ENCODE data around the gene SELENOH. TPM values are rescaled to one million over a fixed set of nuclear protein-coding genes. Genes with fewer than 3 reads are reported as not detected.
A peak's percentile ranks its signal among the peaks of the same experiment; 100 is the strongest.

The SELENOH gene
- total and polyA plus RNA-seq, 7 experiments from 2014 or later: 93.6 to 382 (median 130) TPM

GRCh38 chr11:57764566-57764965 lies 23.3 kb downstream of the SELENOH start:
- Mint-ChIP-seq H3K4me3 (no peak overlapping the region), H3K27me3 (peaks cover 0 to 5% (median 0%) of the 10 kb centered on the region in 5 donors), H3K27ac (no peak overlapping the region), H3K36me3 (peaks cover 0 to 18% (median 3%) of the 10 kb centered on the region in 5 donors), H3K9me3 (no peaks in the 10 kb centered on the region), H3K4me1 (peaks cover 15 to 38% (median 25%) of the 10 kb centered on the region in 7 donors)
- intact Hi-C loops (cut with micrococcal nuclease): no loop called here
- Histone ChIP-seq H3K4me3 (ENCODE audit: low read length) (no peak overlapping the region), H3K36me3 (ENCODE audit: control insufficient read depth in 2 of 3, insufficient read depth in 3 of 3, low read length in 3 of 3) (no peaks in the 10 kb centered on the region), H3K27ac (ENCODE audit: low read depth, low read length) (no peak overlapping the region), H3K9me3 (ENCODE audit: control insufficient read depth in 2 of 3, low read length in 3 of 3) (no peaks in the 10 kb centered on the region), H3K27me3 (ENCODE audit: control insufficient read depth in 2 of 2, insufficient read depth in 2 of 2, low read length in 2 of 2) (no peaks in the 10 kb centered on the region), H3K4me1 (ENCODE audit: control insufficient read depth in 2 of 2, insufficient read depth in 2 of 2, low read length in 2 of 2) (peaks cover 0 to 11% of the 10 kb centered on the region in 2 donors)
- DNase-seq: no peak
- no peak for ATAC-seq
- ChIA-PET CTCF (interaction anchor here (2.9 kb wide), 1 partner anchor 36 kb away, joined by 14 read pairs; no protein-coding TSS in a partner anchor), POLR2A (interaction anchor here (0.6 to 1.3 kb wide), 2 partner anchors 22 to 99 kb away, joined by 4 to 5 read pairs; no protein-coding TSS in a partner anchor)

GRCh38 chr11:57764972-57765371 lies 23.7 kb downstream of the SELENOH start:
- Histone ChIP-seq H3K27ac (ENCODE audit: low read depth, low read length) (no peak overlapping the region), H3K4me1 (ENCODE audit: control insufficient read depth in 2 of 2, insufficient read depth in 2 of 2, low read length in 2 of 2) (peaks cover 0 to 11% of the 10 kb centered on the region in 2 donors), H3K27me3 (ENCODE audit: control insufficient read depth in 2 of 2, insufficient read depth in 2 of 2, low read length in 2 of 2) (no peaks in the 10 kb centered on the region), H3K9me3 (ENCODE audit: control insufficient read depth in 2 of 3, low read length in 3 of 3) (no peaks in the 10 kb centered on the region), H3K36me3 (ENCODE audit: control insufficient read depth in 2 of 3, insufficient read depth in 3 of 3, low read length in 3 of 3) (no peaks in the 10 kb centered on the region), H3K4me3 (ENCODE audit: low read length) (no peak overlapping the region)
- POLR2A ChIA-PET: interaction anchor here (1.3 kb wide), 1 partner anchor 23 kb away, joined by 5 read pairs; no protein-coding TSS in a partner anchor
- intact Hi-C loops (cut with micrococcal nuclease): no loop called here
- Mint-ChIP-seq H3K4me3 (no peak overlapping the region), H3K36me3 (peaks cover 0 to 19% (median 5%) of the 10 kb centered on the region in 5 donors), H3K9me3 (no peaks in the 10 kb centered on the region), H3K27ac (no peak overlapping the region), H3K27me3 (peaks cover 0 to 5% (median 0%) of the 10 kb centered on the region in 5 donors), H3K4me1 (peaks cover 15 to 38% (median 26%) of the 10 kb centered on the region in 7 donors)
- CTCF ChIA-PET: interaction anchor here (2.9 kb wide), 1 partner anchor 36 kb away, joined by 14 read pairs; no protein-coding TSS in a partner anchor
- no peak for DNase-seq
- no peak for ATAC-seq

- Mint-ChIP-seq H3K27me3 (no peaks in the 10 kb centered on the region), H3K9me3 (no peaks in the 10 kb centered on the region), H3K4me3 (peak overlapping the region in 1 of 10 donors; percentile 35), H3K27ac (peak overlapping the region in 2 of 9 donors; percentile 25 to 26), H3K4me1 (peaks cover 5 to 15% (median 10%) of the 10 kb centered on the region in 7 donors), H3K36me3 (peaks cover 4 to 22% (median 5%) of the 10 kb centered on the region in 5 donors)
- Histone ChIP-seq H3K27ac (ENCODE audit: low read depth, low read length) (no peak overlapping the region), H3K9me3 (ENCODE audit: control insufficient read depth in 2 of 3, low read length in 3 of 3) (no peaks in the 10 kb centered on the region), H3K36me3 (ENCODE audit: control insufficient read depth in 2 of 3, insufficient read depth in 3 of 3, low read length in 3 of 3) (no peaks in the 10 kb centered on the region), H3K27me3 (ENCODE audit: control insufficient read depth in 2 of 2, insufficient read depth in 2 of 2, low read length in 2 of 2) (no peaks in the 10 kb centered on the region), H3K4me1 (ENCODE audit: control insufficient read depth in 2 of 2, insufficient read depth in 2 of 2, low read length in 2 of 2) (no peaks in the 10 kb centered on the region), H3K4me3 (ENCODE audit: low read length) (no peak overlapping the region)
- intact Hi-C loops (cut with micrococcal nuclease): no loop called here
- no peak for ATAC-seq
- no peak for DNase-seq
- ChIA-PET CTCF (no interaction called here), POLR2A (interaction anchor here (0.6 kb wide), 1 partner anchor 1151 kb away, joined by 3 read pairs; no protein-coding TSS in a partner anchor)
These were observed 29.5 kb downstream of the SELENOH start for GRCh38 chr11:57770793-57771192.

- peaks cover 4 to 23% (median 5%) of the 10 kb centered on the region in 5 donors for H3K36me3 Mint-ChIP-seq
- Histone ChIP-seq H3K9me3 (ENCODE audit: control insufficient read depth in 2 of 3, low read length in 3 of 3) (no peaks in the 10 kb centered on the region), H3K27me3 (ENCODE audit: control insufficient read depth in 2 of 2, insufficient read depth in 2 of 2, low read length in 2 of 2) (no peaks in the 10 kb centered on the region), H3K4me3 (ENCODE audit: low read length) (no peak overlapping the region), H3K27ac (ENCODE audit: low read depth, low read length) (no peak overlapping the region), H3K4me1 (ENCODE audit: control insufficient read depth in 2 of 2, insufficient read depth in 2 of 2, low read length in 2 of 2) (no peaks in the 10 kb centered on the region), H3K36me3 (ENCODE audit: control insufficient read depth in 2 of 3, insufficient read depth in 3 of 3, low read length in 3 of 3) (no peaks in the 10 kb centered on the region)
- ChIA-PET CTCF (interaction anchor here (1.1 kb wide), 1 partner anchor 29 kb away, joined by 7 read pairs; no protein-coding TSS in a partner anchor), POLR2A (no interaction called here)
- no peak overlapping the region for H3K27ac Mint-ChIP-seq
- intact Hi-C loops (cut with micrococcal nuclease): no loop called here
- H3K4me1 Mint-ChIP-seq: peaks cover 5 to 15% (median 12%) of the 10 kb centered on the region in 7 donors
- H3K4me3 Mint-ChIP-seq: no peak overlapping the region
- no peaks in the 10 kb centered on the region for H3K27me3 Mint-ChIP-seq
- DNase-seq: no peak
- no peaks in the 10 kb centered on the region for H3K9me3 Mint-ChIP-seq
- no peak for ATAC-seq
These were observed 30.1 kb downstream of the SELENOH start for GRCh38 chr11:57771365-57771764.

- Histone ChIP-seq H3K4me1 (ENCODE audit: control insufficient read depth in 2 of 2, insufficient read depth in 2 of 2, low read length in 2 of 2) (no peaks in the 10 kb centered on the region), H3K27me3 (ENCODE audit: control insufficient read depth in 2 of 2, insufficient read depth in 2 of 2, low read length in 2 of 2) (no peaks in the 10 kb centered on the region), H3K36me3 (ENCODE audit: control insufficient read depth in 2 of 3, insufficient read depth in 3 of 3, low read length in 3 of 3) (no peaks in the 10 kb centered on the region), H3K4me3 (ENCODE audit: low read length) (no peak overlapping the region), H3K27ac (ENCODE audit: low read depth, low read length) (no peak overlapping the region), H3K9me3 (ENCODE audit: control insufficient read depth in 2 of 3, low read length in 3 of 3) (no peaks in the 10 kb centered on the region)
- DNase-seq (no peak), ATAC-seq (no peak)
- peaks cover 3 to 14% (median 5%) of the 10 kb centered on the region in 5 donors for H3K36me3 Mint-ChIP-seq
- ChIA-PET CTCF (interaction anchor here (0.7 kb wide), 1 partner anchor 1890 kb away, joined by 3 read pairs; no protein-coding TSS in a partner anchor), POLR2A (no interaction called here)
- no peak overlapping the region for H3K27ac Mint-ChIP-seq
- intact Hi-C loops (cut with micrococcal nuclease): no loop called here
- no peaks in the 10 kb centered on the region for H3K27me3 Mint-ChIP-seq
- H3K9me3 Mint-ChIP-seq: no peaks in the 10 kb centered on the region
- H3K4me3 Mint-ChIP-seq: no peak overlapping the region
- H3K4me1 Mint-ChIP-seq: peaks cover 5 to 19% (median 12%) of the 10 kb centered on the region in 7 donors
These were observed 31.3 kb downstream of the SELENOH start for GRCh38 chr11:57772562-57772961.

GRCh38 chr11:57773026-57773598 lies 31.8 kb downstream of the SELENOH start:
- Histone ChIP-seq H3K4me3 (ENCODE audit: low read length) (no peak overlapping the region), H3K27me3 (ENCODE audit: control insufficient read depth in 2 of 2, insufficient read depth in 2 of 2, low read length in 2 of 2) (no peaks in the 10 kb centered on the region), H3K9me3 (ENCODE audit: control insufficient read depth in 2 of 3, low read length in 3 of 3) (no peaks in the 10 kb centered on the region), H3K27ac (ENCODE audit: low read depth, low read length) (no peak overlapping the region), H3K36me3 (ENCODE audit: control insufficient read depth in 2 of 3, insufficient read depth in 3 of 3, low read length in 3 of 3) (no peaks in the 10 kb centered on the region), H3K4me1 (ENCODE audit: control insufficient read depth in 2 of 2, insufficient read depth in 2 of 2, low read length in 2 of 2) (no peaks in the 10 kb centered on the region)
- intact Hi-C loops (cut with micrococcal nuclease): no loop called here
- Mint-ChIP-seq H3K27me3 (no peaks in the 10 kb centered on the region), H3K4me3 (no peak overlapping the region), H3K27ac (no peak overlapping the region), H3K9me3 (no peaks in the 10 kb centered on the region), H3K4me1 (peaks cover 7 to 19% (median 13%) of the 10 kb centered on the region in 7 donors), H3K36me3 (peaks cover 3 to 14% (median 5%) of the 10 kb centered on the region in 5 donors)
- ChIA-PET CTCF (interaction anchor here (0.6 kb wide), 1 partner anchor 72 kb away, joined by 3 read pairs; no protein-coding TSS in a partner anchor), POLR2A (interaction anchor here (0.7 kb wide), 1 partner anchor 803 kb away, joined by 4 read pairs; no protein-coding TSS in a partner anchor)
- DNase-seq (no peak), ATAC-seq (no peak)

Measured in naive thymus-derived CD4-positive, alpha-beta T cell (primary cell).